CD8-positive, alpha-beta memory T cell (primary cell): ENCODE results near the gene FAM47E. TPM values are rescaled to one million over a fixed set of nuclear protein-coding genes. Genes with fewer than 3 reads are reported as not detected.

Source experiments
- polyA plus RNA-seq: library from polyadenylated mRNA; unstranded; fragments of 300-500 nt; fragmentation: Illumina TruSeq; gene quantifications from one replicate; pipeline ENCODE4 v1.2.3, GENCODE V29; 2021
- total RNA-seq, 2 experiments: library from RNA; stranded (reverse); gene quantifications; one replicate each; pipeline ENCODE4 v1.2.3, GENCODE V29; 2021

Gene FAM47E
- total and polyA plus RNA-seq, 3 experiments from 2014 or later, result not detected

Other genes with a start within 250 kb of the FAM47E start
- gene CXCL9, start 244.2 kb upstream of the FAM47E start, total RNA-seq, result 1 to 10 TPM; 1.5 to 1.8 TPM
- not detected for gene CXCL9, start 244.2 kb upstream of the FAM47E start, polyA plus RNA-seq
- 1 to 10 TPM; 1.6 to 1.9 TPM for gene CXCL10, start 228.2 kb upstream of the FAM47E start, total RNA-seq
- gene CXCL10, start 228.2 kb upstream of the FAM47E start, polyA plus RNA-seq, result not detected
- under 1 TPM in 1 of 2 experiments, not detected in 1; 0.18 TPM for gene CXCL11, start 215.7 kb upstream of the FAM47E start, total RNA-seq
- not detected for gene CXCL11, start 215.7 kb upstream of the FAM47E start, polyA plus RNA-seq
- gene ART3, start 177.0 kb upstream of the FAM47E start, total RNA-seq, result not detected
- gene ART3, start 177.0 kb upstream of the FAM47E start, polyA plus RNA-seq, result not detected
- 10 to 100 TPM; 56.6 to 63.3 TPM for gene NUP54, start 103.3 kb upstream of the FAM47E start, total RNA-seq
- gene NUP54, start 103.3 kb upstream of the FAM47E start, polyA plus RNA-seq, result 41.8 TPM
- gene SCARB2, start 37.9 kb upstream of the FAM47E start, total RNA-seq, result 1 to 10 TPM; 6.2 to 6.7 TPM
- 17.6 TPM for gene SCARB2, start 37.9 kb upstream of the FAM47E start, polyA plus RNA-seq
- under 1 TPM in 1 of 2 experiments, not detected in 1; 0.26 TPM for gene STBD1, start 55.0 kb downstream of the FAM47E start, total RNA-seq
- 1.8 TPM for gene STBD1, start 55.0 kb downstream of the FAM47E start, polyA plus RNA-seq
- gene CCDC158, start 169.4 kb downstream of the FAM47E start, total RNA-seq, result not detected
- not detected for gene CCDC158, start 169.4 kb downstream of the FAM47E start, polyA plus RNA-seq
- not detected for gene SHROOM3, start 183.5 kb downstream of the FAM47E start, total RNA-seq
- not detected for gene SHROOM3, start 183.5 kb downstream of the FAM47E start, polyA plus RNA-seq